Stimulated activated CD8-positive, alpha-beta memory T cell treated with anti-CD3 and anti-CD28 coated beads, Interleukin-4, amount 100 ng/mL, for 1 hour (primary cell): Measurements from ENCODE around the gene TBCB.
A peak's percentile ranks its signal among the peaks of the same experiment; 100 is the strongest.
"Not testable (repeated sequence)": the region's sequence is repeated elsewhere in the genome, so short reads cannot be mapped to it uniquely, and the experiment has no call there.

ENCODE experiments used
- DNase-seq, 2 donors: peaks; one replicate each; pipeline ENCODE4 v3.0.0-alpha.2; 2020; ENCODE audit warnings: low read depth in 2 of 2, low spot score in 1 of 2

The TBCB gene

GRCh38 chr19:36101550-36102327 is 13.5 kb upstream of the TBCB start:
- DNase-seq: no peak

GRCh38 chr19:36103040-36103626 is 12.1 kb upstream of the TBCB start:
- no peak for DNase-seq

GRCh38 chr19:36103842-36104552 is 11.3 kb upstream of the TBCB start:
- no peak for DNase-seq

GRCh38 chr19:36106441-36106840 is 8.8 kb upstream of the TBCB start:
- no peak for DNase-seq

- no peak for DNase-seq
Measured at GRCh38 chr19:36106991-36107390, 8.3 kb upstream of the TBCB start.

GRCh38 chr19:36108684-36109083 is 6.6 kb upstream of the TBCB start:
- DNase-seq: no peak

GRCh38 chr19:36110487-36111199 is 4.6 kb upstream of the TBCB start, which contains the start of gene OVOL3:
TSS of gene OVOL3 (plus strand) at chr19:36111143. CDS start at chr19:36111203, 60 bp downstream.
- no peak for DNase-seq

GRCh38 chr19:36111200-36111539 is 4.1 kb upstream of the TBCB start:
- no peak for DNase-seq

- no peak for DNase-seq
Measured at GRCh38 chr19:36112678-36113077, 2.6 kb upstream of the TBCB start.

- no peak for DNase-seq
Measured at GRCh38 chr19:36113425-36113824, 1.8 kb upstream of the TBCB start.

GRCh38 chr19:36113894-36114720 is 1.2 kb upstream of the TBCB start:
- DNase-seq: no peak

GRCh38 chr19:36114721-36115452 is 381 bp upstream of the TBCB start, which contains the start of gene POLR2I:
TSS of gene POLR2I (minus strand) at chr19:36114875. CDS start at chr19:36114856, 19 bp downstream.
- peak; percentile 97 to 98 for DNase-seq

GRCh38 chr19:36116344-36116637 is 1.0 kb downstream of the TBCB start:
- DNase-seq: no peak

GRCh38 chr19:36120092-36120983 is 5.1 kb downstream of the TBCB start:
- DNase-seq: no peak

- no peak for DNase-seq
Measured at GRCh38 chr19:36120984-36121358, 5.7 kb downstream of the TBCB start.

GRCh38 chr19:36121486-36122124 is 6.3 kb downstream of the TBCB start:
- no peak for DNase-seq

- no peak for DNase-seq
Measured at GRCh38 chr19:36125557-36125956, 10.3 kb downstream of the TBCB start.

GRCh38 chr19:36128392-36128736 is 13.1 kb downstream of the TBCB start:
- DNase-seq: no peak

- DNase-seq: not testable (repeated sequence)
Measured at GRCh38 chr19:36131221-36131620, 16.0 kb downstream of the TBCB start.
